Mammary epithelial cell (primary cell): ENCODE results near the gene BTN1A1.

Source experiments
- CTCF ChIP-seq, 2 donors: IDR thresholded peaks in 1 of 2; conservative IDR thresholded peaks in 1 of 2; 2 replicates each; pipeline ENCODE4 v1.5.1; 2011 to 2012; ENCODE audit warnings: inconsistent platforms in 2 of 2, low read length in 2 of 2, mild to moderate bottlenecking in 2 of 2, control low read depth in 1 of 2, low read depth in 1 of 2; ENCODE audit not compliant: insufficient read depth in 1 of 2; ENCODE audit errors: extremely low read depth in 1 of 2
- EZH2 ChIP-seq: IDR thresholded peaks from 2 replicates; pipeline ENCODE4 v1.6.1; 2012; ENCODE audit warnings: low read length, inconsistent platforms, borderline replicate concordance

DNA sequence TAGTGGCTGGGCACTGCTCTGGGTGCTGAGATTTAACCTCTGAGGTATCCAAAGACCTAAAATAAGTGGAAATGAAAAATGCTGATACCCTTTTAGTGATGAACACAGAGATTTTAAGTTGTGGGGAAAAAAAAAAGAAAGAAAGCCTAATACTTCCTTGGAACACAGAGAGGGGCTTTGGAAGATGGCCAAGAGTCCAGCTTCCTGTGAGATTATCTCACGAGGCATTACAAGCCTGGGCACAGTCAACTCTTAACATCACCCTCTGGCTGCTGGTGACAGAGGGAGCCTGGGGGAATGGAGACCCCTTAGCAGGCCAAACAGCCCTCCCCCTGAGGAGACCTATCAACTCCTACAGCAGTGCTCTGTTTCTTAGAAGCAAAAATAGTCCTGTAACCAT is 22.7 kb upstream of the BTN1A1 start:
- TF ChIP-seq CTCF (conservative IDR thresholded peaks at IDR 0.05 in 1 of 2, IDR thresholded peaks at IDR 0.05 in 1 of 2; ENCODE audit: extremely low read depth in 1 of 2, insufficient read depth in 1 of 2, low read depth in 1 of 2, low read length in 2 of 2) (no peak), EZH2 (no peak)
